ENCODE data around the gene FXYD1. TPM values are rescaled to one million over a fixed set of nuclear protein-coding genes. Genes with fewer than 3 reads are reported as not detected.

Gene FXYD1
- total RNA-seq, 1 donor = not detected

GRCh38 chr19:35156673-35157014 is 18.0 kb downstream of the FXYD1 start:
- DNase-seq (ENCODE audit: low read depth in 2 of 3, low spot score in 2 of 3) = no peak

GRCh38 chr19:35157431-35157830 is 18.8 kb downstream of the FXYD1 start:
- DNase-seq (ENCODE audit: low read depth in 2 of 3, low spot score in 2 of 3) = no peak

GRCh38 chr19:35159606-35160005 is 21.0 kb downstream of the FXYD1 start:
- no peak for DNase-seq (ENCODE audit: low read depth in 2 of 3, low spot score in 2 of 3)

GRCh38 chr19:35160629-35161433 is 22.2 kb downstream of the FXYD1 start:
- no peak for DNase-seq (ENCODE audit: low read depth in 2 of 3, low spot score in 2 of 3)

GRCh38 chr19:35161434-35161743 is 22.8 kb downstream of the FXYD1 start:
- DNase-seq (ENCODE audit: low read depth in 2 of 3, low spot score in 2 of 3) = no peak

- DNase-seq (ENCODE audit: low read depth in 2 of 3, low spot score in 2 of 3) = no peak
Measured at GRCh38 chr19:35162471-35163326, 24.1 kb downstream of the FXYD1 start.

GRCh38 chr19:35164418-35164817 is 25.8 kb downstream of the FXYD1 start:
- no peak for DNase-seq (ENCODE audit: low read depth in 2 of 3, low spot score in 2 of 3)

GRCh38 chr19:35165200-35166058 is 26.8 kb downstream of the FXYD1 start:
- DNase-seq (ENCODE audit: low read depth in 2 of 3, low spot score in 2 of 3) = no peak

- no peak for DNase-seq (ENCODE audit: low read depth in 2 of 3, low spot score in 2 of 3)
Measured at GRCh38 chr19:35166100-35167063, 27.8 kb downstream of the FXYD1 start.

GRCh38 chr19:35167251-35168119 is 28.9 kb downstream of the FXYD1 start:
- peak in 2 of 3 donors; percentile 52 to 88 for DNase-seq (ENCODE audit: low read depth in 2 of 3, low spot score in 2 of 3)

GRCh38 chr19:35168196-35168595 is 29.6 kb downstream of the FXYD1 start:
- DNase-seq (ENCODE audit: low read depth in 2 of 3, low spot score in 2 of 3) = no peak

GRCh38 chr19:35169221-35169995 is 30.8 kb downstream of the FXYD1 start:
- no peak for DNase-seq (ENCODE audit: low read depth in 2 of 3, low spot score in 2 of 3)

GRCh38 chr19:35170359-35171061 is 31.9 kb downstream of the FXYD1 start:
- DNase-seq (ENCODE audit: low read depth in 2 of 3, low spot score in 2 of 3) = no peak

- DNase-seq (ENCODE audit: low read depth in 2 of 3, low spot score in 2 of 3) = peak in 1 of 3 donors; percentile 63
Measured at GRCh38 chr19:35171730-35172129, 33.1 kb downstream of the FXYD1 start.

GRCh38 chr19:35174226-35174625 is 35.6 kb downstream of the FXYD1 start:
- DNase-seq (ENCODE audit: low read depth in 2 of 3, low spot score in 2 of 3) = no peak

- no peak for DNase-seq (ENCODE audit: low read depth in 2 of 3, low spot score in 2 of 3)
Measured at GRCh38 chr19:35176181-35176570, 37.6 kb downstream of the FXYD1 start.

- DNase-seq (ENCODE audit: low read depth in 2 of 3, low spot score in 2 of 3) = peak in 2 of 3 donors; percentile 23 to 34
Measured at GRCh38 chr19:35177377-35178274, 39.0 kb downstream of the FXYD1 start.

All from hematopoietic multipotent progenitor cell (in vitro differentiated cells).